Activated CD4-positive, alpha-beta T cell treated with anti-CD3 and anti-CD28 coated beads, Interleukin-2, amount 10 ng/mL, durations not matched to agents 7 days and 5 days (primary cell): ENCODE measurements around the gene JUNB. TPM values are rescaled to one million over a fixed set of nuclear protein-coding genes. Genes with fewer than 3 reads are reported as not detected.

Source experiments
- CTCF ChIA-PET: fragments of 350-600 bp; sonication (Branson Sonifier 250); formaldehyde crosslinking; loops from one replicate; lab custom pipeline; 2021; ENCODE audit warnings: antibody characterized with exemption; lab: Charles Lee
- POLR2A ChIA-PET: fragments of 350-600 bp; sonication (Branson Sonifier 250); formaldehyde crosslinking; loops from one replicate; lab custom pipeline; 2021; ENCODE audit warnings: antibody characterized with exemption; lab: Charles Lee
- DNase-seq: peaks from one replicate; pipeline ENCODE4 v3.0.0-alpha.2; 2020
- H3K27ac Mint-ChIP-seq: one replicate; pipeline ENCODE4 v1.8.0; 2021; ENCODE audit warnings: mild to moderate bottlenecking, moderate library complexity, mixed read lengths
- H3K27me3 Mint-ChIP-seq: one replicate; pipeline ENCODE4 v1.8.0; 2021; ENCODE audit warnings: mixed read lengths
- H3K36me3 Mint-ChIP-seq: one replicate; pipeline ENCODE4 v1.8.0; 2021; ENCODE audit warnings: low read depth, mixed read lengths
- H3K4me1 Mint-ChIP-seq: one replicate; pipeline ENCODE4 v1.8.0; 2021; ENCODE audit warnings: mixed read lengths
- H3K4me3 Mint-ChIP-seq: one replicate; pipeline ENCODE4 v1.8.0; 2021; ENCODE audit warnings: mild to moderate bottlenecking, moderate library complexity, mixed read lengths
- H3K9me3 Mint-ChIP-seq: one replicate; pipeline ENCODE4 v1.8.0; 2021; ENCODE audit warnings: mixed read lengths
- total RNA-seq, 2 experiments: library from RNA; stranded (reverse); gene quantifications; one replicate each; pipeline ENCODE4 v1.2.3, GENCODE V29; 2021

JUNB gene
- total RNA-seq, 2 experiments from 2014 or later, result 66.7 to 78.4 TPM

GRCh38 chr19:12777217-12778016 is 13.9 kb upstream of the JUNB start:
- DNase-seq, result peak; percentile 77
- Mint-ChIP-seq H3K27me3 (no peaks in the 10 kb centered on the region), H3K4me1 (peaks cover 50% of the 10 kb centered on the region), H3K9me3 (no peaks in the 10 kb centered on the region), H3K36me3 (no peaks in the 10 kb centered on the region), H3K27ac (peak overlapping the region; percentile 89), H3K4me3 (peak overlapping the region; percentile 79)
- POLR2A ChIA-PET, result interaction anchor here (1.1 to 3.6 kb wide), 2 partner anchors 12 to 15 kb away, joined by 3 to 50 read pairs; partner anchors contain the start of gene JUNB
- CTCF ChIA-PET, result interaction anchor here (1.0 to 4.8 kb wide), 16 partner anchors 9 to 70 kb away, joined by 3 to 68 read pairs (median 6); partner anchors contain the start of genes JUNB and RNASEH2A

- peaks cover 52% of the 10 kb centered on the region for H3K4me1 Mint-ChIP-seq
- H3K36me3 Mint-ChIP-seq, result no peaks in the 10 kb centered on the region
- ChIA-PET POLR2A (interaction anchor here (1.1 to 3.6 kb wide), 2 partner anchors 11 to 14 kb away, joined by 3 to 50 read pairs; partner anchors contain the start of gene JUNB), CTCF (interaction anchor here (0.6 to 4.8 kb wide), 18 partner anchors 8 to 139 kb away, joined by 3 to 68 read pairs (median 5); partner anchors contain the start of genes JUNB, PRDX2, RNASEH2A and THSD8)
- peak overlapping the region; percentile 79 for H3K4me3 Mint-ChIP-seq
- peak overlapping the region; percentile 89 for H3K27ac Mint-ChIP-seq
- no peaks in the 10 kb centered on the region for H3K27me3 Mint-ChIP-seq
- DNase-seq, result peak; percentile 44
- no peaks in the 10 kb centered on the region for H3K9me3 Mint-ChIP-seq
Observed at GRCh38 chr19:12778017-12778904, 13.0 kb upstream of the JUNB start.

- H3K9me3 Mint-ChIP-seq, result no peaks in the 10 kb centered on the region
- H3K36me3 Mint-ChIP-seq, result no peaks in the 10 kb centered on the region
- H3K27me3 Mint-ChIP-seq, result no peaks in the 10 kb centered on the region
- CTCF ChIA-PET, result interaction anchor here (0.6 to 4.8 kb wide), 14 partner anchors 8 to 139 kb away, joined by 3 to 68 read pairs (median 6); partner anchors contain the start of genes JUNB, PRDX2 and THSD8
- POLR2A ChIA-PET, result interaction anchor here (3.6 kb wide), 1 partner anchor 13 kb away, joined by 50 read pairs; the partner anchor contains the start of gene JUNB
- peak overlapping the region; percentile 79 for H3K4me3 Mint-ChIP-seq
- DNase-seq, result no peak
- peaks cover 51% of the 10 kb centered on the region for H3K4me1 Mint-ChIP-seq
- peak overlapping the region; percentile 89 for H3K27ac Mint-ChIP-seq
Observed at GRCh38 chr19:12778905-12779161, 12.5 kb upstream of the JUNB start.

GRCh38 chr19:12779162-12779993 is 11.9 kb upstream of the JUNB start:
- H3K4me1 Mint-ChIP-seq, result peaks cover 51% of the 10 kb centered on the region
- H3K9me3 Mint-ChIP-seq, result no peaks in the 10 kb centered on the region
- CTCF ChIA-PET, result interaction anchor here (0.6 to 4.8 kb wide), 8 partner anchors 7 to 138 kb away, joined by 4 to 68 read pairs (median 28); partner anchors contain the start of gene JUNB
- no peaks in the 10 kb centered on the region for H3K36me3 Mint-ChIP-seq
- POLR2A ChIA-PET, result interaction anchor here (3.6 kb wide), 1 partner anchor 13 kb away, joined by 50 read pairs; the partner anchor contains the start of gene JUNB
- DNase-seq, result no peak
- peak overlapping the region; percentile 38 for H3K4me3 Mint-ChIP-seq
- H3K27ac Mint-ChIP-seq, result peak overlapping the region; percentile 77
- no peaks in the 10 kb centered on the region for H3K27me3 Mint-ChIP-seq

- Mint-ChIP-seq H3K27ac (peak overlapping the region; percentile 99), H3K27me3 (no peaks in the 10 kb centered on the region), H3K4me3 (peak overlapping the region; percentile 93), H3K9me3 (no peaks in the 10 kb centered on the region), H3K4me1 (peaks cover 49% of the 10 kb centered on the region), H3K36me3 (no peaks in the 10 kb centered on the region)
- DNase-seq, result no peak
- CTCF ChIA-PET, result interaction anchor here (0.6 to 4.4 kb wide), 6 partner anchors 12 to 83 kb away, joined by 3 to 65 read pairs (median 4); partner anchors contain the start of gene JUNB
- POLR2A ChIA-PET, result interaction anchor here (2.0 kb wide), 1 partner anchor 10 kb away, joined by 14 read pairs; the partner anchor contains the start of gene JUNB
Observed at GRCh38 chr19:12782174-12782423, 9.2 kb upstream of the JUNB start.

- Mint-ChIP-seq H3K36me3 (no peaks in the 10 kb centered on the region), H3K27me3 (no peaks in the 10 kb centered on the region), H3K9me3 (no peaks in the 10 kb centered on the region), H3K4me3 (peak overlapping the region; percentile 93), H3K27ac (peak overlapping the region; percentile 99), H3K4me1 (peaks cover 45% of the 10 kb centered on the region)
- peak; percentile 87 for DNase-seq
- ChIA-PET POLR2A (interaction anchor here (2.0 kb wide), 1 partner anchor 10 kb away, joined by 14 read pairs; the partner anchor contains the start of gene JUNB), CTCF (interaction anchor here (0.6 to 4.4 kb wide), 8 partner anchors 12 to 86 kb away, joined by 3 to 65 read pairs (median 4); partner anchors contain the start of genes FBXW9 and JUNB)
Observed at GRCh38 chr19:12782424-12783290, 8.6 kb upstream of the JUNB start.

- Mint-ChIP-seq H3K4me1 (peaks cover 45% of the 10 kb centered on the region), H3K27me3 (no peaks in the 10 kb centered on the region), H3K27ac (no peak overlapping the region)
Observed at GRCh38 chr19:12783291-12783848, 7.9 kb upstream of the JUNB start.

GRCh38 chr19:12783849-12784393 is 7.4 kb upstream of the JUNB start:
- Mint-ChIP-seq H3K9me3 (no peaks in the 10 kb centered on the region), H3K4me1 (peaks cover 44% of the 10 kb centered on the region), H3K36me3 (no peaks in the 10 kb centered on the region), H3K27me3 (no peaks in the 10 kb centered on the region), H3K27ac (no peak overlapping the region), H3K4me3 (peak overlapping the region; percentile 93)
- CTCF ChIA-PET, result interaction anchor here (4.4 kb wide), 1 partner anchor 10 kb away, joined by 65 read pairs; the partner anchor contains the start of gene JUNB
- DNase-seq, result no peak
- POLR2A ChIA-PET, result interaction anchor here (2.0 kb wide), 1 partner anchor 8 kb away, joined by 14 read pairs; the partner anchor contains the start of gene JUNB

More at GRCh38 chr19:12783291-12783848, 7.9 kb upstream of the JUNB start:
- CTCF ChIA-PET, result interaction anchor here (0.9 to 4.4 kb wide), 6 partner anchors 11 to 87 kb away, joined by 3 to 65 read pairs (median 5); partner anchors contain the start of genes FBXW9 and JUNB
- peak overlapping the region; percentile 93 for H3K4me3 Mint-ChIP-seq
- peak; percentile 49 for DNase-seq
- H3K9me3 Mint-ChIP-seq, result no peaks in the 10 kb centered on the region
- POLR2A ChIA-PET, result interaction anchor here (2.0 kb wide), 1 partner anchor 9 kb away, joined by 14 read pairs; the partner anchor contains the start of gene JUNB
- H3K36me3 Mint-ChIP-seq, result no peaks in the 10 kb centered on the region

- Mint-ChIP-seq H3K27me3 (no peaks in the 10 kb centered on the region), H3K27ac (no peak overlapping the region), H3K4me3 (no peak overlapping the region), H3K9me3 (no peaks in the 10 kb centered on the region), H3K36me3 (no peaks in the 10 kb centered on the region), H3K4me1 (peaks cover 44% of the 10 kb centered on the region)
- ChIA-PET POLR2A (no interaction called here), CTCF (no interaction called here)
- peak; percentile 41 for DNase-seq
Observed at GRCh38 chr19:12784394-12784870, 6.9 kb upstream of the JUNB start.

- no peaks in the 10 kb centered on the region for H3K9me3 Mint-ChIP-seq
Observed at GRCh38 chr19:12784871-12785430, 6.3 kb upstream of the JUNB start.

More at GRCh38 chr19:12784871-12785430, 6.3 kb upstream of the JUNB start:
- no peak overlapping the region for H3K27ac Mint-ChIP-seq
- CTCF ChIA-PET, result interaction anchor here (0.8 kb wide), 1 partner anchor 63 kb away, joined by 3 read pairs; no protein-coding TSS in a partner anchor
- H3K4me3 Mint-ChIP-seq, result no peak overlapping the region
- peaks cover 39% of the 10 kb centered on the region for H3K4me1 Mint-ChIP-seq
- no peaks in the 10 kb centered on the region for H3K27me3 Mint-ChIP-seq
- POLR2A ChIA-PET, result no interaction called here
- DNase-seq, result peak; percentile 54
- no peaks in the 10 kb centered on the region for H3K36me3 Mint-ChIP-seq
